ENCODE results near the gene GZMM.

Gene GZMM

DNA sequence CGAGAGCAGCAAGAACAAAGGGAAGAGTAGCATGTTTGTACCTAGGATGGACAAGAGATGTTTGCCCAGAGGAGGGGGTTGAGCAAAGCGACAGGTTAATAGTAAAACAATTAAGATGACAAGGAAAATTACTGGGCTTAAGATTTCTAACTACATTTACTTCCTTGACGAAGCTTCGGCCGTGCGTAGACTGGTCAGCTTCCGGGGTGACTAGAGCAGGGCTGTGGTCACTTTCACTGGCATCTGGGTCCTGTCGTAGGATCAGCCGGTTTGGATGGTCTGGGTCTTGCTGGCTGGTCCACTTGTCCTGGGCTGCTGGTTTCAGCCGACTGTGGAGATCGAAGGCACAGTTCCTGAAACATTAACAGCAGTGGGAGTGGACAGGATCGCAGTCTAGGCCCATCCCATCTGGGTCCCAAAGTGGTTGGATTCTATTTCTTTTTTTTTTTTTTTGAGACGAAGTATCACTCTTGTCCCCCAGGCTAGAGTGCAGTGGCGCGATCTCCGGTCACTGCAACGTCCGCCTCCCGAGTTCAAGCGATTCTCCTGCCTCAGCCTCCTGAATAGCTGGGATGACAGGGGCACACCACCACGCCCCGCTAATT lies 23.5 kb downstream of the GZMM start:
- no peak for DNase-seq

DNA sequence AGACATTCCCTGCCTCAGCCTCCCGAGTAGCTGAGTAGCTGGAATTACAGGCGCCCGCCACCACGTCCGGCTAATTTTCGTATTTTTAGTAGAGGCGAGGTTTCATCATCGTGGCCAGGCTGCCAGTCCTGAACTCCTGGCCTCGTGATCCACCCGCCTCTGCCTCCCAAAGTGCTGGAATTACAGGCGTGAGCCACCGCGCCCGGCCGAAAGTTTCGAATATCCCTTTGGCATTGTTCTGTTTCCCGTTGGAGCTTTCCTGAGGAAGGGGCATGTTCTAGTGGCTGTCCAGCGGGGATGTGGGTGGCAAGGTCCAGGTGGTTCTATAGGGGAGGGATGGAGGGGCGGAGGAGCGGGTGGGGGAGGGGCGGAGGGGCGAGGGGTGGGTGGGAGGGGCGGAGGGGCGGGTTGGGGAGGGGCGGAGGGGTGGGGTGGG lies 26.4 kb downstream of the GZMM start:
- DNase-seq = no peak

DNA sequence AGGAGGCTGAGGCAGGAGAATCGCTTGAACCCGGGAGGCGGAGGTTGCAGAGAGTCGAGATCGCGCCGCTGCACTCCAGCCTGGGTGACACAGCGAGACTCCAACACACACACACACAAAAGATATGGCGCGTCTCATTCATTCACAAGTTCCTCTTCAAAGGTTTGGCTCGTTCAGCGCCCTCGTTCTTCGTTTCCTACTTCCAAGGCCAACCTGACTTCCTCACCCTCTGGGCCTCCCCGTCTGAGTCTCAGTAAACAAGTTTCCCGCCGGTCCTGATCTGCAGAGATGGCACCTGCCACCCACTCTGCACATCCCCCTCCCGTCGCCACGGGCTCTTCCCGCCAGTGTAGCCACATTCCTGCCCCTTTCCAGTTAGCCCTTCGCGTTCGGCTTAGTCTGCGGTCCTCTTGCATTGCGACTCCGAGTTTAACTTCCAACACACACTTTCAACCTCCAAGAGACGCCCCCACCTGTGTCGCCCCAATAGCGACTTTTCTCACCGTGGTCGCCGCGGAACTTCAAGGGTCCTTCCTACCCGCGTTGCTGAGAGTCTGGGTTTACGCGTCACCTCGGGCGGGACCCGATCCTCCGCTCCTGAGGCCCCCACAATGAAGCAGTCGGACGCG lies 27.2 kb downstream of the GZMM start:
- DNase-seq = no peak

GRCh38 chr19:571566-571974 lies 27.7 kb downstream of the GZMM start:
- no peak for DNase-seq

GRCh38 chr19:572140-572742 lies 28.4 kb downstream of the GZMM start, which contains the start of gene BSG:
Gene BSG (plus strand): TSS chr19:572596. CDS start chr19:572635, 39 bp downstream.
- peak; percentile 98 for DNase-seq

GRCh38 chr19:572743-573518 lies 29.1 kb downstream of the GZMM start:
- no peak for DNase-seq

DNA sequence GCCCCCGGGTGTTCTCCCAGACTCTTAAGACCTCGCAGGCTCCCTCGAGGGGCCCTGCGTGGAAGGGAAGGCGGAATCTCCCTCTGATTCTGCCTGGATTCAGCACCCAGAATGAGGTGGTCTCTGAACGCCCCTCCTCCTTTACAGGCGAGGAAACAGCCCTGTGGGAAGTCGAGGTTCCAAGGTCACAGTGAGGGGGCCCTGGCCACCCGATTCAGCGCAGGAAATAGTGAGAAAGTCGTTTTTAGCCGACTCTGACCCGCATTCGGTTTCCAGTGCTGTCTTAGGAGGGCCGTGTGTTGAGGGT lies 29.6 kb downstream of the GZMM start:
- DNase-seq = no peak

DNA sequence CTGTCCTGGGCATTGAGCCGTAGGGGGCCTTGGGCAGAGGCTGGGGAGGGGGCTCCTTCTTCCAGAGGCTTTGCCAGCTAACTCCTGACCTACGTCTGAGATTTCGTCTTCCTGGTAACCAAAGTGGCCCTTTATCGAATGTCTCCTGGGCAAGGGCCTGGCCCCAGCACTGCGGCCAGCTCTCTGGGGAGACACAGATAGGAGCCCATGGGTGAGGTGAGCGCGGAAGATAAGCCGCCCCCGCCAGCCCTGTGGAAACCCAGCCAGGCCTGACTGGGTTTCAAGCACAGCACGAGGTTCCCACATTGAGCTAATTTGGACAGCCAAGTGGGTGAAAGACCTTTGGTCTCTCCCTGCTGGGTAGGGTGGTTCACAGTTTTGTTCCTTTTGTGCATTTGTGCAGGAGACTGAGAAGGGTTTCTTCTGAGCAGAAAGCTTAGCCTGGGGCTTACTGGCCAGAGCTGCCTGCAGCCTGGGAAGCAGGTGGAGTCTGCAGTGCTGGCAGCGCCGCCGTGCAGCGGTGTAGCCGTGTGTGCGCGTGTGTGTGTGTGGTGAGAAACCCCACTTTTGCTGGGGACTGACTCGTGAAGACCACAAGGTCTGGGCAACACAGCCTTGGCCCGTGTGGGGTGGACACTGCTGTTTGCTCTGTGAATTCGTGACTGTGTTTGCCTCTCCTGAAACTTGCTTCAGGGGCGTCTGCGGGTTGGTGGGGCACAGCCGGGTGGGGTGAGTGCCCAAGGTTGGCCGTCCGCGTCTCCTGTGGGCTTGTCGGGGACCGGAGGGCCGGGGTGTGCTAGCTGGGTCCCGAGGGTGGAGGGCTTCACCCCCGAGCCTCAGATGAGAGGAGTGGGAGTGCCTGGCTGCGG lies 31.0 kb downstream of the GZMM start:
- DNase-seq = peak; percentile 53

GRCh38 chr19:575527-576506 lies 32.0 kb downstream of the GZMM start:
- peak; percentile 30 for DNase-seq

GRCh38 chr19:576768-577438 lies 33.0 kb downstream of the GZMM start:
- no peak for DNase-seq

- no peak for DNase-seq
Observed at GRCh38 chr19:577439-578392, 33.9 kb downstream of the GZMM start.

DNA sequence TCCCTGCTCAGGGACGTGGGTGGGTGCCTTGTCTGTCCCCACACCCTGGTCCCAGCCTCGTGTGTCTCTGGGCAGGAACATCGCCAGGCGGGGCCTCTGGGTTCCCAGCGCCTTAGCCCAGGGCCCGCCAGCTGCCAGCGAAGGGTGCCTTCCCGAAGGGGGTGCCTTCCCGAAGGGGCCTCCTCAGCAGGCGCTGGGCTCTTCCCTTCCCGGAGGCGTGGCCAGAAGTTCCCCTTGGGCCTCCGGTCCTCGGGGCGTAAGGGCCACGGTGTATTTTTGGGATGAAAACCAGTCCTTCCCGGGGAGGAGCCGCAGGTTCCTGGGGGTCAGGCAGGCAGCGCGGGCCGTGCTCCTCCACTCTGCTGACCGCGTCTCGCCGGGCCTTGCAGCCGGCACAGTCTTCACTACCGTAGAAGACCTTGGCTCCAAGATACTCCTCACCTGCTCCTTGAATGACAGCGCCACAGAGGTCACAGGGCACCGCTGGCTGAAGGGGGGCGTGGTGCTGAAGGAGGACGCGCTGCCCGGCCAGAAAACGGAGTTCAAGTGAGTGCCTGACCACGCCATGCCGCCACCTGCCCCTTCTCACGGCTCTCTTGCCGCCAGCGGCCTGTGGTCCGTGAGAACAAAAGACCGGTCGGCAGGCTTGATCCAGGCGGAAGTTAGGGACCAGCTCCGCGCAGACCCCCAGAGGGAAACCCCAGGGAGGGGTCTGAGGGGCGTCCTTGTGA lies 35.4 kb downstream of the GZMM start:
- DNase-seq = no peak

- no peak for DNase-seq
Observed at GRCh38 chr19:579842-580155, 35.9 kb downstream of the GZMM start.

DNA sequence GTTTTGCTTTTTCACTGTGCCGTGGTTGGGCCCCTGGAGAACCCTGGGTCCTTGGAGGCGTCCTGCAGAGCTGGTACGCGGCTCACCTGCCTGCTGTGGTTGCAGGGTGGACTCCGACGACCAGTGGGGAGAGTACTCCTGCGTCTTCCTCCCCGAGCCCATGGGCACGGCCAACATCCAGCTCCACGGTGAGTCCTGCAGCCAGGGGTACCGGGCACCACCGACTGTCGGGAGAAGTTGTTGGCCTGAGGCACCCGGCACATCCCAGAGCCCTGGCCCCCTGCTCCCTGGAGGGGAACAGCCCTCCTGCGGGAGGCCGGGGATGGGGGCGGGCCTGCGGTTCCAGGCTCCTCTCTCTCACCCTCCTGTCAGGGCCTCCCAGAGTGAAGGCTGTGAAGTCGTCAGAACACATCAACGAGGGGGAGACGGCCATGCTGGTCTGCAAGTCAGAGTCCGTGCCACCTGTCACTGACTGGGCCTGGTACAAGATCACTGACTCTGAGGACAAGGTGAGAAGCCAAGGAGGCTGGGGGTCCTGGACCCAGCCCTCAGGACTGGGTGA lies 36.5 kb downstream of the GZMM start:
- DNase-seq = no peak

DNA sequence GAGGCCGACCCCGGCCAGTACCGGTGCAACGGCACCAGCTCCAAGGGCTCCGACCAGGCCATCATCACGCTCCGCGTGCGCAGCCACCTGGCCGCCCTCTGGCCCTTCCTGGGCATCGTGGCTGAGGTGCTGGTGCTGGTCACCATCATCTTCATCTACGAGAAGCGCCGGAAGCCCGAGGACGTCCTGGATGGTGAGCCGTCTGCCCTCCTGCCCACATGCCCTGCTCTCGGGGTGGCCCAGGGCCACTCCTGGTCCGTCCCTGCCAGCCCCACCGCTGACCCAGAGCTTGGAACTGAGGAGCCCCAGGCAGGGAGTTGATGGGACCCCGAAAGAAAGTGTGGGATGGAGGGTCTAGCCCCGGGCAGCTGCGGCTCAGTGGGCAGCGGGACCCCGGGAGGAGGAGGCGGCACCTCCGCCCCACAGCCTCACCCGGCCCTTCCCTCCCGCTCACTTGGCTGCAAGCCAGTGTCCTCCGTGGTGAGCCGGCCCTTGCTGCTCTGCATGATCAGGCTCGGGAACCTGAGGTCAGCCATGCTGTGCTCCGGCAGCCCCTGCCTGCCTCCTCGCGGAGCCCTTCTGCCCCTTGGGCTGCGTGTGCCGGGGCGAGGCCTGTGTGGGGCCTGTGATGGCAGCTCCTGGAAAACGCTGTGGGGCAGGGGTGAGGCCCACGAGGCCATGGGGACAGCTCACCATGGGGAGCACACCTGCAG lies 37.7 kb downstream of the GZMM start:
- no peak for DNase-seq

GRCh38 chr19:582497-583197 lies 38.8 kb downstream of the GZMM start:
- no peak for DNase-seq

- DNase-seq = no peak
Observed at GRCh38 chr19:583198-583967, 39.5 kb downstream of the GZMM start.
